ENCODE data around the gene GLB1L2.

DNA sequence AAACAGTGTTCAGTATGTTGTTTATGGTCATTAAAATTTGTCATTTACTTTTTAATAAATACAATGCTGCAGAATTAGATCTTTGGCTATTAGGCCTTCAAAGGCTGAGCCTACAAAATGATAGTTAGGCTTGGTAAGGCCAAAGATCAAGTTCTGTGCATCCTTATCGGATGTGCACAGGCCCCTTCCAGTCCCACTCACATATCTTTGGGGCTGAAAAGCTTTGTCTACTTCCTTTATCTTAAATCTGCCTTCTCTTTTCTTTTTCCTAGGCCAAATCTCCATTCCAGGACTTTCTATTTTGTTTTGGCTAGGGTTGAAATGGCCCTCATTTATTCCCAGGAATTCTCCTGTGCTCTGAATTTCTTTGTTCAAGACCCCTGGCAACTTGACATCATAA, 3.4 kb upstream of the GLB1L2 start:
- no peak for TF ChIP-seq YY1 (IDR thresholded peaks at IDR 0.05; ENCODE audit: insufficient read depth, insufficient read length)
- no peak for TF ChIP-seq SUZ12 (IDR thresholded peaks at IDR 0.05; ENCODE audit: extremely low read depth, insufficient read depth, insufficient read length)
- no peak for TF ChIP-seq ZNF274 (IDR thresholded peaks at IDR 0.05; ENCODE audit: low read depth, low read length)
